Skin of body (tissue), 2 donors: Measurements from ENCODE around the gene CEP41. TPM values are rescaled to one million over a fixed set of nuclear protein-coding genes. Genes with fewer than 3 reads are reported as not detected.
A peak's percentile ranks its signal among the peaks of the same experiment; 100 is the strongest.

ENCODE experiments used
- DNase-seq: peaks from one replicate; lab custom pipeline; 2025; lab: John Stamatoyannopoulos, UW
- total RNA-seq: library from RNA; depleted of rRNA; stranded (reverse); fragments of >200 nt; gene quantifications from one replicate; pipeline ENCODE4 v1.2.3, GENCODE V29; 2014

Gene CEP41
- total RNA-seq, 1 donor from 2014 or later = 5.4 TPM

DNA sequence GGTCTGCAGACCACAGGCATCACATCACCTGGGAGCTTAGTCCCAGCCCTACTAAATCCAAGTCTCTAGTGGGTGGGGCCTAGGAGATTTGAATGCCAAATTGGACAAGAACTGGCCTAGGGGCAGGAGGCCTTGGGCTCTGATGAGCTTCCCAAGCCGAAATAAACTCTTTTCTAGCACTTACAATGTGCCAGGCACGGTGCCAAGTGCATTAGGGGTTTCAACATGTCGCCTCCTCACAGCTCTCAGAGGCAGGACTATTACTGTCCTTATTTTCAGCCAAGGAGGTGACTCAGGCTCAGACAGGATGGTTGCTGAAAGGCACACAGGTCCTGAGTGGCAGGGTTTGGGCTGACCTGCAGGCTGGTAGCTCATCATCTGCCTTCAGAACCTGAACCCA lies 69.8 kb downstream of the CEP41 start:
- DNase-seq = no peak

DNA sequence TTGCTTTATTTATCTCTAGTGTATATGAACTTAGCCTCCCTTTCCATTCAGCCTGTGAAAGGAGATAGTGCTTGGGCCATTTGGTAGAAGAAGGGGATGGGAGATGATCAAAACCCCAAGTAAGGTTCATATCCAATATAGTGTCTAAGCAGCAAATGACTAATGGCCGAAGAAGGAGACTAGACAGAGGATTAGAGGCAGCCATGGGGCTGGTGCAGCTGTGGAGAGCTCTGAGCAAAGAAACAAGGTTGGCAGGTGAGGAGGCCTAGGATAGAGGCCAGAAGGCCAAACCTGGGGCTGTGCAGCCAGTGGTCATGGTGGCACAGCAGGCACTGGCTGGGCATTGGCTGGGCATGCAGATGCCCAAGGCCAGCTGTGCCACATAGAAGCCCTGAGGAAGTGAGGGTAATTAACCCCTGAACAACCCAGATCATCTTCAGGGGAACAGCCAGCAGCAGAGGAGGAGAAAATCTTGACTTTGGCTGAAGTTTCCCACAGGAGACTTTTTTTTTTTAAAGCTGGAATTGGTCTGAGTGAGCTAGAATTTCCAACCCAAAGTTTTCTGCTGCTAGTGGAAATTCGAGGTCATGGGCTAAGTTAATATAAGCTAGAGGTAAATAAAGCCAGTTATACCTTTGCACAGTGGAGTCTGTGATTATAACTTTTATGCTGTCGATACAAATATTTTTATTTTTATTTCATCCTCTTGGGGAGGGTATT lies 70.8 kb downstream of the CEP41 start:
- no peak for DNase-seq

DNA sequence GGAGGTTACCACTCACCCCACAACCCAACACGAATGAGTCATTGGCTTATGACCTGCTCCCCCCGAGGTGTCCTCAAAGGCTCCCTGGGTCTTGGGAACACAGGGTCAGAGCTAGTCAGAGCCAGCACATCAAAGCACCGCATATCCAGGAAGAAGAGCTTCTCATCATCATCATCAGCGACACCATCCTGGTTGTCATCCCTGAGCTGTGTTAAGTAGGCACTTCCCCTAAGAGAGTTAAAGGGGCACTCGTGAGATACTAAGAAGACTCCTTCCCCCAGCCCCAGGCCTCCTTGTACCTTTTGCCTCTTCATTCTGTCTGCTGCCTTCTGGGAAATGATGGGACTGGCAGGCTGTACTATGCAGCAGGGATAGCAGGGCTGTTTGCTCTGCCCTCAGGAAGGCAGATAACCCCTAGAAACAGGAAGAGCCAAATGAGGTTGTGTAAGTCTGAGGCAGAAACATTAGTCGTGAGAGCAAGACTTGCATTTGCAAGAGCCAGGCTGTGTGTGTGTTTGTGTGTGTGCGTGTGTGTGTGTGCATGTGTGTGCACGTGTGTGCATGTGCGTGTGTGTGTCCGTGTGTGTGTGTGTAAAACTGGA lies 71.6 kb downstream of the CEP41 start:
- DNase-seq = no peak

DNA sequence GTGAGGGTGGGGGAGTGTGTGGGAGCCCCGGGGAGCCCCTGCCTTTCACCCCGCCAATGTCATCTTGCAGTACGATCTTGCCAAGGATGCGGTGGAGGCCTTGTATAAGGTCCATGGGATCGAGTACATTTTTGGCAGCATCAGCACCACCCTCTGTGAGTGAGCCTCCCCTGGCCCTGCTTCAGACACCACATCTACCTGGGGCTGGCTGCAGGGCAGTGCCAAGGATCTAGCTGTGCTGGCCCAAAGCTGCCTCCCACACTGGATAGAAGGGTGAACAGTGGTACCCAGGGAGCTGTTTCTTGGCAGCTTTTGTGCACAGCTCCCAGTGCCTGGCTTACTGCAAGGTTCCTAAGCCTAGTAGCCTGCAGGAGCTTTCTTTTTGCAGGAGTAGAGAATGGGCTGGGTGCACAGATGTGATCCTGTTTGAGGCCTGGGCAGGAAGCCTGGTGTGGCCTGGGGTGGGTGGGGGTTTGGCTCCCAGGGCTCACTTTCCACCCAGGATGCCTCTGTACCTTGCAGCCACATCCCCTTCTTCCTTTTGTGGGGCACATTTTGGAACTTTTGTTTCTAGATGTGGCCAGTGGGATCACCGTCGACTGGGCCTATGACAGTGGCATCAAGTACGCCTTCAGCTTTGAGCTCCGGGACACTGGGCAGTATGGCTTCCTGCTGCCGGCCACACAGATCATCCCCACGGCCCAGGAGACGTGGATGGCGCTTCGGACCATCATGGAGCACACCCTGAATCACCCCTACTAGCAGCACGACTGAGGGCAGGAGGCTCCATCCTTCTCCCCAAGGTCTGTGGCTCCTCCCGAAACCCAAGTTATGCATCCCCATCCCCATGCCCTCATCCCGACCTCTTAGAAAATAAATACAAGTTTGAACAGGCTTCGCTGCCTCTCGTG lies 72.7 kb downstream of the CEP41 start:
- DNase-seq = no peak

DNA sequence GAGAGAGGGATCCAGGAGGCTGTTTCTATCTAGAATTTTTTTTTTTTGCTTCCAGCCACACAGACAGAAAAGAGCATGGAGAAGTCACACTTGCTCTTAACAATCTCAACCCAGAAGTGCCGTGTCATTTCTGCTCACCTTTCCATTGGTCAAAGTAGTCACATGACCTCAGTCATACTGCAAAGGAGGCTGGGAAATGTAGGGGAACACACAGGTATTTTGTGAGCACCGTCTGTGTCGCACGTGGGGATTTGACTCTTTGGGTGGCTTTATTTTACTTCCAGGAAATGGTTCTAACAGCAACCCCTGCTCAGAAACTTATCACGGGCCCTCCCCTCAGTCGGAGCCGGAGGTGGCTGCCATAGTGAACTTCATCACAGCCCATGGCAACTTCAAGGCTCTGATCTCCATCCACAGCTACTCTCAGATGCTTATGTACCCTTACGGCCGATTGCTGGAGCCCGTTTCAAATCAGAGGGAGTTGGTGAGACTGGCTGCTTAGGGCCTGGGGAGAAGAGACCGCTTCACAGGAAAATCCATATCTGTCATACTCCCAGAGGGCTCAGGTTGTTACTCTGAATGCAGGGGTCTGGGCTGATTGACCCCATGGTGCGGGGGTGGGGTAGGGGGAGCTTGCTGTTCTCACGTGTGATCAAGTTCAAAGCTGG lies 73.6 kb downstream of the CEP41 start:
- no peak for DNase-seq

DNA sequence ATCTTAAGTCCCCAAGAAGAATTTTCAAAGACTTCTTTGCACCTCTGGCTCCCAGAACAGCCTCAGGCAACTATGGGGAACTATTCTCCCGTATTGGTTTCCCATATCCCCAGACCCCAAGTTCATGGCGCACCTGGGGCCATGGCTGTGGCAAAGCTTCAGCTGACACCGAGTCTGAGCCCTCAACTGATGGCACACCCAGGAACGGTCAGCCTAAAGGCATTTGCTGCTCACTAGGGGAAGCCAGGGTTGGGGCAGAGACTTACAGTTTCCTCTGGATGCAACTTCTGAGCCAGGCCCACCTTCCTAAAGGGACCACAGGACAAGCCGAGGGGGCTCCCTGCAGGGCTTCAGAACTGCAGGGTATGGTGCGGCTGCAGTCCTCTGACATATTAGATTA lies 74.3 kb downstream of the CEP41 start:
- DNase-seq = no peak

DNA sequence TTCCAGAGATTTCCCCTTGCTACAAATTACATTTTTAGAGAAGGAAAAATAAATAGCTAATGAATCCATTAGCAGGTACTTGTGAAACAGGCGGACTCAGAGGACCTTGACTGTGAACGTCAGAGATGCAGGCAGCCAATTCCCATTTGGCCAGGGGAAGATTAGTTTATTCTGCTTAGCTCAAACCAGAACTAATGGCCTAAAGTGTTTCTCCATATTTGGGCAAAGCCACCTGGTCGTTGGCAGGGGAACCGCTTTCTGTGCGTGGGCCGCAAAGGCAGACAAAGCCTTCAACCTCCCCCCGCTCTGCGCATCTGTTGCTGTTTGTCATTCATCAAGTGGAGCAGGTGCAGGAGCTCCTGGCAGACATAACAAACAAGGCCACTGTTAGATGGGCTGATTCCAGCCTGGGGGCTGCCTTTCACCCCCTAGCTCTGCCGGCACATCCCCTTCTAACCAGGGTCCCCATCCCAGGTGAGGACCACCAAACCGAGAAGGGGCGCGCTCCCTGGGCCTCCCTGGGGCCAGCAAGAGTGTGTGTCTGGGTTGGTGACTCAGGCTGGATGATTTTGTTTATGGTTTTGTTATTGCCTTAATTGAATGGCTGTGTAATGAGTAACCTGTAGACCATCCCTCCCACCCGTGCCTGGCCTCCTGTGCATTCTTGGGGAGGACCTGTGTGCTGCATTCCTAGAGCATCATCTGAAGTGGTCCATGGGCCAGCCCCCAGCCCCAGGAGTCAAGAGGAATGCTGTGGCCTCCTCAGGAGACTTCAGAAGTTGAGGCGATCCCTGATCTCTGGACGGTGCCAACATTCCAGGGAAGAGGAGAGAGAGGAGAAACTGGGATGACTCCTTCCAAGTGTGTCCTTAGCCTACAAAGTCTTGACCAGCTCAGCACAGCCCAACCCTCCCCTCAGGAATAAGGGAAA lies 75.0 kb downstream of the CEP41 start:
- peak; percentile 30 for DNase-seq

DNA sequence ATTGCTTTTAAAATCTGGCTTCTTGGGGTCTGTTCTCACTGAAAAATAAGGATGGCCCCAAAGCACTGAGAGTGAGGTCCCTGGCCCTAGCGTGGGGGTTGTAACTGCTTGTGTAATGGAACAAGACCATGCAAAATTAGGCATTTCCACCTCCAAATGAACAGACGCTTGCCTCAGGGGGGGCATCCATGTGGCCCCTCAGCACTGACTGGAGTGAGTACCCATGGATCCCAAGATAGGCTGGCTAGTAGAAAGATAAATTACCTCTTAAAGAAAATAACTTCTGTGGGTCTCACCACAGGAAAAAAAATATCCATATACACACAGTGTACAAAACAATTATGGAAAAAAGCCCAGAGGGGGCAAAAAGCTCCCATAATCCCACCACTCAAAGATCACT lies 75.7 kb downstream of the CEP41 start:
- no peak for DNase-seq

DNA sequence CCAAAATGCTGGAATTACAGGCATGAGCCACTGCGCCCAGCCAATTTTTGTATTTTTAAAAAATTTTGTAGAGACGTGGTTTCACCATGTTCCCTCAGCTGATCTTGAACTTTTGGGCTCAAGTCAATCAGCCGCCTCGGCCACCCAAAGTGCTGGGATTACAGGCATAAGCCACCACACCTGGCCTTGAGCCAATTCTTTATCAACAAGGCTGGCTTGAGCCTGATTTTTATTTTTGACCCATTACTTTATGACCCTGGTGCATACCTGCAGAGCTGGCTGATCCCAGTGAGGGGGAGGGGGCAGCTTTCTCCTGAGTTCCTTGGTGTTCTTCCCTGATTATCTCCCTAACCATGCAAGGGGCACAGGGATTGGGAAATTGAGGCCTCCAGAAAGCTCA lies 76.4 kb downstream of the CEP41 start:
- DNase-seq = no peak

DNA sequence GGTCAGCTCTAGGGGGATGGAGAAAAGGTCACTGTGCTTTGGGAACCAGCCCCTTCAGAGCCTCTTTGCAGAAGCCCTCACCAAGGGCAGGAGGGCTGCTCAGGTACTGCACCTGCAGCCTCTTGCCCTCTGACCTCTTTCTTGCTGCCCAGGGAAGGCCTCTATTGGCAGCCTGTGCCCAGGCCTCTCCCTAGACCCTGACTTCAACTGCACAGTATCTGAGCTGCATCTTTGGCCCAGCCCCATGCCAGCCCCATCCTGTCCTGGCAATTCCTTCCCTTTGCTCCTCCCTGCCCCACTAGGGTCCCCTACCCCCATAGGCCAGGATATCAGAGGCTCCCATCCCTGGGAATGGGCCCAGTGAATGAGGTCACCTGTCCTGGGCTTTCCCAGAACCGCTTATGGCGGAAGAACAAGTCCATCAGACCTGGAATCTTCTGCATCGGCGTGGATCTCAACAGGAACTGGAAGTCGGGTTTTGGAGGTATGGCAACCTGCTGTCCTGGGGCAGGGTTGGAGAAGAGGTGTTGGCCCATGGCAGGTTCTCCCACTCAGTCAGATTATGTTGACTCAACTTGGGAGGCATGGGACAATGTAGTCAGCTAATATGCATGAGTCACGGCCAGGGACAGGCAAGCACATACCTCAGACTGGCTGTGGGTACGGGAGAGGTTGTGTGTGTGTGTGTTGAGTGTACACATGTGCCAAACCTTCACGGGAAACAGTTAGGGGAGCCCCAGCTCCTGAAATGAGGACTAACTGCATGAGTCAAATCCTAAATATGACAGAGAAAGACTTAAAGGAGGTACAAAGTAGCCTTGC lies 77.6 kb downstream of the CEP41 start:
- no peak for DNase-seq

DNA sequence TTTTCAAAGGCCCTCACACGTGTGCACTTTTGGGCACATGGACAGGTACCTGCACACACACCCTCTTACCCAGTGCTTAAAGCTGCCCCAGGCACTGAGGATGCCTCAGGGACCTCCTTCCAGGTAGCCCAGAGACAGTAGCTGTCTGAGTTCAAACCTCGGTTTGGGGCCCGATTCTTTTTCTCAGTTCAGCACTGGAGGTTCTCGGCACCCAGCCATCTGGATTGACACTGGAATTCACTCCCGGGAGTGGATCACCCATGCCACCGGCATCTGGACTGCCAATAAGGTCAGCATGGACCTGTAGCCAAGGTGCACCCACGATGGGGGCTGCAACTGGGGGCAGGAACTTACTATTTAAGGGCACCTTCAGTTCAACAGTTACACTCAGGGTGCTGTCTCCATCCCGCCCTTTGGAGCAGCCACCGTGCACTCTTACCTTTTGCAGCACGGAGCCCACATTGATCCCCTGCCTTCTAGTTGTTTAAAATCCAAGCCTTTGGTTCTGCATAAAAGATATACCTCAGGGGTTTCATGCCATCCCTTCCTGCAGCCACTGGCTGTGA lies 78.5 kb downstream of the CEP41 start:
- no peak for DNase-seq

DNA sequence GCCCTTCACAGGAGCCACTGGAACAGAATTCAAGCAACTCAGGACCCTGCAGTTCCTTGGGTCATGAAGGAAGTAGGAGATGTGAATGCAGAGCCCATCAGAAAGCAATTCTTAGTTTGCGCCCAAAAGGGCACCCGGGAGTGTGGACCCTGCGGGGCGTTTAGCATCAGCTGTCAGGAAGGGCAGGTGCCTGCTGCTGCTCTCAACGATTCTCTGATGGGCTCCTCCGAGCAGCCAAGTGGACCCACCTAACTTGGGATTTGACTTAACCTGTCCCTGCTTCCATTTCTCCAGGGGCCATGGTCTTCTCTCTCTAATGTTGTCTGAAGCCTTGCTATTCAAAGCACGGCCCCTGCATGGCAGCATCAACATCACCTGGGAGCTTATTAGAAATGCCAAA lies 79.1 kb downstream of the CEP41 start:
- DNase-seq = no peak

DNA sequence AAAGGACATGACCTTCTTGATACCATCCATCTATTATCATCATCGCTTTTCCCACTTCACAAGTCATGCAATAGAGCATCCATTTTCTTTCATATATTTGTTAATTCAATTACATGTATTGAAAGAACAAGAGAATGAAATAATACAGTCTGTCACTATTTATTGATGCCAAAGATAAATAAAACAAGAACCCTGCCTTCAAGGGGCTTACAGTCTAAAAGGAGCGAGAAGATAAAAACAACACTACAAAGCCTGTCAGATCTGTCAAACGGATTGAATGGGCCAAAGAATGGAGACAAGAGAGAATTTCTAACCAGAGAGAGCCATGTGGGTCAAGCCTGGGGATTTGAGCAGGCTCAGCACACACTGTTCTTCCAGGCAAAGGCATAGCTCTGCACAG lies 80.3 kb downstream of the CEP41 start:
- no peak for DNase-seq

DNA sequence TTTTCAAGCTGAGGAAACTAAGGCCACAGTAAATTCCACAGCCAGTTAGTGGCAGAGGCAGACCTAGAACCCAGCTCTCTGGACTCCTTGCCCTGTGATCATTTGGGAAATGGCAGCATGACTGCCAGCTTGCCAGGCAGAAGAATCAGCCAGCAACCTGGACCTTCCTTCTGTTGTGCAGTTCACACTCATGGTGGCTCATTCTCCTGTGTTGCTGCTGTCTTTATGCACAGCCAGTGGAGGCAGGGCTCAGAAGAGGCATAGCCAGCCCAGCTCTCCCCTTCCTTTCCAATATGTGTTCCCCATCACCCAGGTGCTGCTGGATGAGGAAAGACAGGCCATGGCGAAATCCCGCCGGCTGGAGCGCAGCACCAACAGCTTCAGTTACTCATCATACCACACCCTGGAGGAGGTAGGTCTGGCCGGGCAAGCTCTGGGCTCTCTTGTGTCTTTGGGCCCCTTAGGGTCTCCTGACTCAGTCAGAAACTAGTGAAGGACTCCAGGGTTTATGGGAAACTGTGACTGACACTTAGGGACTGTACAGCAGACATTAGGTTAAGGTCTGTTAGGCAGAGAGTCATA lies 81.4 kb downstream of the CEP41 start:
- DNase-seq = no peak

DNA sequence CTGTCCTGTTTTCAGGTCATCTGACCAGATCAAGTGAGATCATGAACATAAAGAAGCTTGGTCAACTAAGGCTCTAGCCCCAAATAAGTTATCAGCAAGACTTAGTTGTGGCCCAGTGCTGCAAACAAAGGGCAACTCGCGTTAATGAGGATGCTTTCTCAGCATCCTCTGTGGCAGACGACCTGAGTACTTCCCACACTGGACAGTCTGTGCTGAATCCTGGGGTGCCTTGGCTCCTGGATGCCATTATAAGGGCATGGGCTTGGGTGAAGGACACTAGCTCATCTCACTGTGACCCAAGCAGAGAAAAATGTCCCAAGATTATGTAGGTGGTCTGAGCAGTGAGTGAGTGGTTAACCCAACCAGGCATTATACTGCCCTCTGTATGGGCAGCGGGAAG lies 82.3 kb downstream of the CEP41 start:
- DNase-seq = no peak

DNA sequence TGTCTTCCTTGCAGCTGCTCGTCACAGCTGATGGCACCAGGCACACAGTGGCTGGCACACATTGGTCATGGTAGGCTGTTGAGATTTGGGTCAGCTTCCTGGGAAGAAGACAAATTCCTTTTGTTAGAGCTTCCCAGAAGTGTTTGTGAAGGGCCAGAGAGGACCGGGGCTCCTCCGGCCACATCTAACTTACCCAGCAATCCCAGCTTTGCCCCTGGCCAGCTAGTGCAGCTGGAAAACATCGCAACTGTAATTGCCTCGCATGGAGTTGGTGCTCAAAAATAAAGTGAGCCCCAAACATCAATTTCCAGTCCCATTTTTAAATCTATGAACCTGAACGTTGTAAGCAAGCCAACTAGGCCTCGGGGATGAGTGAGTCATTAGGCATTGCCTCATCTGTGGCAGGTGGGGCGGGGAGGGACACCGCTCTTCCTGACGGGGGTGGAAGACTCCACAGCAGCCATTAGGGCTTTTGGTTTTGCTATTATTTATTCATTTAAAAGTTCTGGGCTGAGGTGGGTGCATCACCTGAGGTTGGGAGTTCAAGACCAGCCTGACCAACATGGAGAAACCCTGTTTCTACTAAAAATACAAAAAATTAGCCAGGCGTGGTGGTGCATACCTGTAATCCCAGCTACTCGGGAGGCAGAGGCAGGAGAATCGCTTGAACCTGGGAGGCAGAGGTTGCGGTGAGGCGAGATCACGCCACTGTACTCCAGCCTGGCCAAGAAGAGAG lies 83.8 kb downstream of the CEP41 start:
- DNase-seq = peak; percentile 40

DNA sequence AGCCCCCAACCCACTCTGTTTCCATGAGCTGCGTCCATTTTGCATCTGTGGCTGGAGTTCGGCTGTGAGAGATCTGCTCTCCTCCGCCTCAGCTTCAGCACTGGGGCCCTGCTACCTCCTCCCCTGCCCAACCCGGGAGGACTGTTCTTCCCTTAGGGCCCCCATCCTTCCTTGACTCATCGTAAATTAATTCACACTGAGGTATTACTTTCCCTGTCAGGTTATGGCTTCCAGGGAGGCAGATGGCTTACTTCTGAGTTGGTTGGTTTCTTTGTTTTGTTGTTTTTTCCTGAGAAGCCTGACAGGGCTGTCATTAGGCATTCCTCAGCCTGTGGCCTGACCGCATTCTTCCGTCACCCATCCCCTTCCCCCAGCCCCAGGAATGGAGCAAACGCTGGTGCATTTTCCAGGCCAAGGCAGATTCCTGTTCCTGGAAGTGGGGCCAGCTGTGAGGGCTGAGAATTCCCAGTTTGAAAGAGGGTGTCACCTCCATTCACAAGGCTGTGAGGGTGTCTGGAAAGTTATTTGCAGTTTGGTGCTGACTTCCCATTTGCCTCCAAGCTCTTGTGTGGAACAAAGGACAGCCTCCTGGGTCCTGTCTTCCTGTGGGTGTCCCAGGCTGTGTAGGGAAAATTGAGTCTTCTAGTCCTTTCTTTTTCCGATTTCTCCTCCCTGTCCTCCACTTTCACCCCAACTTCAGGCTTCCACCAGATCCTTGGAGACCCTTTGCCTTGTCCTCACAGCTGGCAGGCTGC lies 84.5 kb downstream of the CEP41 start:
- peak; percentile 94 for DNase-seq

DNA sequence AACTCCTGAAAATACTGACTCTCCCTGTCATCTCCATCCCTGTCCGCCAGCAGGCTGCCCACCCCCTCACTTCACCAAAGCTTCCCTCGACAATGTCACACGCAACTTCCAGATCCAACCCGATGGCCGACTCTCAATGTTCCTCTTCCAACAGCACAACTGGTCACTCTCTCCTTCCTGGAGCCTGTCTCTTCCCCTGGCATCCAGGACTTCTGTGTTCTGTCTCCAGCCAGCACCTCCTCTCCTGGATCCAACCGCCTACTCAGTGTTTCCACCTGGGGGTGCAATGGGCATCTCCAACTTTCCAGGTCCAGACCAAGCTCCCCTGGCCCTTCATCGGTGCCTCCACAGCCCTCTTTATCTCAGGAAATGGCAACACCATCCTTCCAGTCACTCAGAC lies 87.6 kb downstream of the CEP41 start:
- no peak for DNase-seq
